Testis (tissue), 3 donors: ENCODE results near the gene RGSL1. TPM values are rescaled to one million over a fixed set of nuclear protein-coding genes. Genes with fewer than 3 reads are reported as not detected.
A peak's percentile ranks its signal among the peaks of the same experiment; 100 is the strongest.

Source experiments
- DNase-seq: peaks from one replicate; pipeline ENCODE4 v3.0.0-alpha.2; 2019
- H3K27ac ChIP-seq, 2 donors: fragments of 200-600 bp; sonication (generic); one replicate each; pipeline ENCODE4 v1.5.1; 2019
- H3K27me3 ChIP-seq: fragments of 200-600 bp; sonication (generic); one replicate; pipeline ENCODE4 v1.5.1; 2019
- H3K36me3 ChIP-seq: fragments of 200-600 bp; sonication (generic); one replicate; pipeline ENCODE4 v1.5.1; 2017; ENCODE audit warnings: low read depth; ENCODE audit errors: missing control alignments
- H3K4me1 ChIP-seq: fragments of 200-600 bp; sonication (generic); one replicate; pipeline ENCODE4 v1.5.1; 2019
- H3K4me3 ChIP-seq, 2 donors: fragments of 200-600 bp; sonication (generic); one replicate each; pipeline ENCODE4 v1.5.1; 2017 to 2019
- H3K9me3 ChIP-seq: fragments of 200-600 bp; sonication (generic); one replicate; pipeline ENCODE4 v1.5.1; 2017
- CTCF ChIP-seq, 3 experiments: fragments of 450-650 bp in 2 of 3; fragments of 200-600 bp in 1 of 3; sonication (generic) in 1 of 3; IDR thresholded peaks; one replicate each; pipeline ENCODE4 v1.5.1; 2016 to 2019; ENCODE audit warnings: antibody characterized with exemption in 3 of 3, mild to moderate bottlenecking in 2 of 3, moderate library complexity in 1 of 3
- POLR2A ChIP-seq: fragments of 450-650 bp; IDR thresholded peaks from one replicate; pipeline ENCODE4 v1.6.1; 2017; ENCODE audit warnings: antibody characterized with exemption, mild to moderate bottlenecking, moderate library complexity
- WGBS, 2 donors: methylation state at CpG; one replicate each; pipeline ENCODE4 v1.1.5; 2018; 5-methylcytosine and 5-hydroxymethylcytosine counted together
- intact Hi-C: fragments of 100-400 bp; cut with DNase I; formaldehyde crosslinking; loops from one replicate; pipeline ENCODE4 v1.15.1; 2023; ENCODE audit warnings: low total_unique reads
- polyA plus RNA-seq: library from polyadenylated mRNA; stranded (reverse); fragments of 350-450 nt; fragmentation: Illumina TruSeq; extraction: RNeasy Lipid Tissue Mini Kit (QIAGEN cat#74804); gene quantifications from one replicate; pipeline ENCODE4 v1.2.3, GENCODE V29; 2014; ENCODE audit warnings: low read depth, low replicate concordance; ENCODE audit not compliant: insufficient read depth
- total RNA-seq, 2 donors: library from RNA; depleted of rRNA; stranded (reverse); fragments of >200 nt; gene quantifications; one replicate each; pipeline ENCODE4 v1.2.3, GENCODE V29; 2016

Gene RGSL1
- total and polyA plus RNA-seq, 3 donors from 2014 or later = 12.6 to 37.1 (median 25.9) TPM

GRCh38 chr1:182428043-182428442, 21.9 kb upstream of the RGSL1 start:
- intact Hi-C loops = no loop called here
- Histone ChIP-seq H3K36me3 (no peaks in the 10 kb centered on the region), H3K27me3 (no peaks in the 10 kb centered on the region), H3K27ac (no peak overlapping the region), H3K4me3 (no peak overlapping the region), H3K9me3 (no peaks in the 10 kb centered on the region), H3K4me1 (no peaks in the 10 kb centered on the region)
- DNase-seq = no peak
- 69 to 84% methylated on average over 2 of the region's 2 CpGs for WGBS, 2 donors
- TF ChIP-seq POLR2A (no peak), CTCF (IDR thresholded peaks at IDR 0.05) (no peak)

- no peak for TF ChIP-seq POLR2A
- no peak for TF ChIP-seq CTCF (IDR thresholded peaks at IDR 0.05)
- WGBS, 2 donors = 48 to 67% methylated on average over 11 of the region's 11 CpGs
Observed at GRCh38 chr1:182430263-182431068, 19.5 kb upstream of the RGSL1 start.

GRCh38 chr1:182431278-182431677, 18.7 kb upstream of the RGSL1 start:
- intact Hi-C loops = no loop called here
- DNase-seq = no peak
- peak overlapping the region in 1 of 2 donors; percentile 4 for H3K27ac ChIP-seq
- no peaks in the 10 kb centered on the region for H3K4me1 ChIP-seq
- H3K36me3 ChIP-seq = no peaks in the 10 kb centered on the region
- H3K4me3 ChIP-seq = no peak overlapping the region
- TF ChIP-seq POLR2A = no peak
- no peak for TF ChIP-seq CTCF (IDR thresholded peaks at IDR 0.05)
- no peaks in the 10 kb centered on the region for H3K9me3 ChIP-seq
- H3K27me3 ChIP-seq = no peaks in the 10 kb centered on the region
- 51 to 57% methylated on average over 7 of the region's 7 CpGs for WGBS, 2 donors

More at GRCh38 chr1:182430263-182431068, 19.5 kb upstream of the RGSL1 start:
- Histone ChIP-seq H3K4me1 (no peaks in the 10 kb centered on the region), H3K9me3 (no peaks in the 10 kb centered on the region), H3K27ac (peak overlapping the region in 1 of 2 donors; percentile 4), H3K4me3 (no peak overlapping the region), H3K27me3 (no peaks in the 10 kb centered on the region), H3K36me3 (no peaks in the 10 kb centered on the region)
- DNase-seq = no peak
- intact Hi-C loops = no loop called here

- H3K27ac ChIP-seq = no peak overlapping the region
- H3K4me1 ChIP-seq = no peaks in the 10 kb centered on the region
- WGBS, 2 donors = 74 to 95% methylated on average over 1 of the region's 1 CpG
- no peak for DNase-seq
- H3K4me3 ChIP-seq = no peak overlapping the region
- no peaks in the 10 kb centered on the region for H3K27me3 ChIP-seq
- no peaks in the 10 kb centered on the region for H3K36me3 ChIP-seq
- TF ChIP-seq POLR2A = no peak
- TF ChIP-seq CTCF (IDR thresholded peaks at IDR 0.05) = no peak
- no peaks in the 10 kb centered on the region for H3K9me3 ChIP-seq
- intact Hi-C loops = no loop called here
Observed at GRCh38 chr1:182433580-182433979, 16.4 kb upstream of the RGSL1 start.

GRCh38 chr1:182438326-182438725, 11.6 kb upstream of the RGSL1 start:
- H3K4me1 ChIP-seq = no peaks in the 10 kb centered on the region
- no peak for DNase-seq
- no peak overlapping the region for H3K4me3 ChIP-seq
- H3K36me3 ChIP-seq = no peaks in the 10 kb centered on the region
- TF ChIP-seq POLR2A = no peak
- TF ChIP-seq CTCF (IDR thresholded peaks at IDR 0.05) = no peak
- intact Hi-C loops = no loop called here
- no peak overlapping the region for H3K27ac ChIP-seq
- no peaks in the 10 kb centered on the region for H3K27me3 ChIP-seq
- H3K9me3 ChIP-seq = no peaks in the 10 kb centered on the region
- WGBS, 2 donors = 68 to 73% methylated on average over 1 of the region's 1 CpG
